Activated B cell treated with CpG ODN at 0.5 μM for 24 hours (primary cell): ENCODE measurements around the gene TBX15. TPM values are rescaled to one million over a fixed set of nuclear protein-coding genes. Genes with fewer than 3 reads are reported as not detected.

ENCODE experiments used
- ATAC-seq: fragments of 200-7000 bp; cut with Tn5 transposase; one replicate; pipeline ENCODE4 v1.10.0; 2021; ENCODE audit warnings: low read depth, mild to moderate bottlenecking, moderate library complexity
- CTCF ChIA-PET: fragments of 350-600 bp; sonication (Branson Sonifier 250); formaldehyde crosslinking; loops from one replicate; lab custom pipeline; 2021; ENCODE audit warnings: antibody characterized with exemption; lab: Charles Lee
- POLR2A ChIA-PET: fragments of 350-600 bp; sonication (Branson Sonifier 250); formaldehyde crosslinking; loops from one replicate; lab custom pipeline; 2021; ENCODE audit warnings: antibody characterized with exemption; lab: Charles Lee
- DNase-seq: peaks from one replicate; pipeline ENCODE4 v3.0.0; 2022
- H3K27ac Mint-ChIP-seq: one replicate; pipeline ENCODE4 v1.8.0; 2020; ENCODE audit warnings: mixed read lengths
- H3K27me3 Mint-ChIP-seq: one replicate; pipeline ENCODE4 v1.8.0; 2021; ENCODE audit warnings: mixed read lengths
- H3K36me3 Mint-ChIP-seq: one replicate; pipeline ENCODE4 v1.8.0; 2021; ENCODE audit warnings: low read depth, mixed read lengths
- H3K4me1 Mint-ChIP-seq: one replicate; pipeline ENCODE4 v1.8.0; 2021; ENCODE audit warnings: mixed read lengths
- H3K4me3 Mint-ChIP-seq: one replicate; pipeline ENCODE4 v1.8.0; 2020; ENCODE audit warnings: mild to moderate bottlenecking, mixed read lengths
- H3K9me3 Mint-ChIP-seq: one replicate; pipeline ENCODE4 v1.8.0; 2020; ENCODE audit warnings: mixed read lengths
- CTCF ChIP-seq: fragments of 200-600 bp; IDR thresholded peaks from one replicate; pipeline ENCODE4 v1.8.0; 2022; ENCODE audit warnings: antibody characterized with exemption, mild to moderate bottlenecking
- intact Hi-C: fragments of 100-400 bp; cut with micrococcal nuclease; formaldehyde crosslinking; loops from one replicate; pipeline ENCODE4 v1.15.1; 2024
- total RNA-seq: library from RNA; stranded (reverse); gene quantifications from 2 replicates; pipeline ENCODE4 v1.2.3, GENCODE V29; 2022

TBX15 gene
- total RNA-seq, 1 donor from 2014 or later: 0.09 TPM

DNA sequence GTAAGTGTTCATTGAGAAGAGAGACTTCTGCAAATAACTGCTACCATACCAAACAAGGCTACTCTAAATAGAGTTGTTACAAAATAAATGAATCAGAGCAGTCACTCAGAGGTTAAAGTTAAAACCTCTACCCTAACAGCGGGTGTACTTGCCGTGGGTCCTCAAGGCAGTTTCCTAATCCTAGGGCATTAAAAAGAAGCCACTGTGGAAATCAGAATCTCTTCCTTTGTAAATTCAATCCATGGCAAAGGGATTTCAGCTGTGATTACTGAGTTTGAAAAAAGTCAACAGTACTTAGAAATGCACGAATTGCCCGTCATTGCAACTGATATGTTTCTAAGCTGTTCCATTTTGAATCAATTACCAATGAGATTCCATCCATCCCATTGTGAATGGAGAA is 13.5 kb downstream of the TBX15 start:
- intact Hi-C loops: no loop called here
- H3K4me3 Mint-ChIP-seq: no peak overlapping the region
- peaks cover 55% of the 10 kb centered on the region for H3K27me3 Mint-ChIP-seq
- H3K9me3 Mint-ChIP-seq: no peaks in the 10 kb centered on the region
- peaks cover 5% of the 10 kb centered on the region for H3K4me1 Mint-ChIP-seq
- no peaks in the 10 kb centered on the region for H3K36me3 Mint-ChIP-seq
- no peak overlapping the region for H3K27ac Mint-ChIP-seq
- no peak for TF ChIP-seq CTCF
- DNase-seq (no peak), ATAC-seq (no peak)
- ChIA-PET CTCF (no interaction called here), POLR2A (no interaction called here)

- no peak for ATAC-seq
- no peak for DNase-seq
- no peak for TF ChIP-seq CTCF
- Mint-ChIP-seq H3K4me3 (no peak overlapping the region), H3K27ac (no peak overlapping the region), H3K9me3 (no peaks in the 10 kb centered on the region), H3K4me1 (no peaks in the 10 kb centered on the region), H3K27me3 (peaks cover 51% of the 10 kb centered on the region), H3K36me3 (no peaks in the 10 kb centered on the region)
- ChIA-PET POLR2A (no interaction called here), CTCF (no interaction called here)
- intact Hi-C loops: no loop called here
These were observed 14.5 kb downstream of the TBX15 start for GRCh38 chr1:118973531-118974137.

GRCh38 chr1:118973032-118973431 is 15.1 kb downstream of the TBX15 start:
- ATAC-seq (no peak), DNase-seq (no peak)
- ChIA-PET CTCF (no interaction called here), POLR2A (no interaction called here)
- Mint-ChIP-seq H3K36me3 (no peaks in the 10 kb centered on the region), H3K27ac (no peak overlapping the region), H3K4me1 (no peaks in the 10 kb centered on the region), H3K4me3 (no peak overlapping the region), H3K27me3 (peaks cover 47% of the 10 kb centered on the region), H3K9me3 (no peaks in the 10 kb centered on the region)
- intact Hi-C loops: no loop called here
- no peak for TF ChIP-seq CTCF

DNA sequence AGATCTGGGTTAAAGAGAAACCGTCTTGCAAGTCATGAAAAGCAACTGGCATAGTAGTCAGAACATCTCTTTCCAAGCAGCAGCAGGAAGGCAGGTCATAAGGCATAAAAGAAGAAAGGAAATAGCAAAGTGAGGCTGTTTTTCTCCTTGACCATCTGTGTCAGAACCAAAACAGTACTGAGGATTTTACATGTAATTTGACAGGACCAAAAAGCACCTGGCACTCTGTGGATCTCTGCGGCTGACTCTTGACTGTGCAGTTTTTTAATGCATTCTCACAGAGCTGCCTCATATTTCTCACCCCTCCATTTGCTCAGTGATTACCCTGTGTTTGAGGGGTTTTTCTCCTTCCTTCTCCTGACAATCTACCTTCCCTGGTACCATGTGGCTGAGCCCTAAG is 17.7 kb downstream of the TBX15 start:
- DNase-seq (no peak), ATAC-seq (no peak)
- Mint-ChIP-seq H3K4me1 (no peaks in the 10 kb centered on the region), H3K27me3 (peaks cover 36% of the 10 kb centered on the region), H3K27ac (no peak overlapping the region), H3K9me3 (no peaks in the 10 kb centered on the region), H3K36me3 (no peaks in the 10 kb centered on the region), H3K4me3 (no peak overlapping the region)
- ChIA-PET POLR2A (no interaction called here), CTCF (no interaction called here)
- no peak for TF ChIP-seq CTCF
- intact Hi-C loops: no loop called here

GRCh38 chr1:118963456-118964430 is 24.4 kb downstream of the TBX15 start:
- Mint-ChIP-seq H3K36me3 (no peaks in the 10 kb centered on the region), H3K9me3 (no peaks in the 10 kb centered on the region), H3K27me3 (peaks cover 3% of the 10 kb centered on the region), H3K4me1 (peaks cover 29% of the 10 kb centered on the region), H3K4me3 (no peak overlapping the region), H3K27ac (no peak overlapping the region)
- no peak for ATAC-seq
- no peak for DNase-seq
- intact Hi-C loops: no loop called here
- POLR2A ChIA-PET: interaction anchor here (0.6 kb wide), 1 partner anchor 8 kb away, joined by 3 read pairs; no protein-coding TSS in a partner anchor
- CTCF ChIA-PET: no interaction called here
- TF ChIP-seq CTCF: no peak
